Spleen (tissue), 11 donors: ENCODE data around the gene RAB14. TPM values are rescaled to one million over a fixed set of nuclear protein-coding genes. Genes with fewer than 3 reads are reported as not detected.

Experiments used
- DNase-seq: peaks from one replicate; pipeline ENCODE4 v3.0.0-alpha.2; 2020
- H3K27ac ChIP-seq, 8 donors: fragments of 200-600 bp; sonication (generic) in 7 of 8; 1 replicate in 4 of 8; 2 replicates in 4 of 8; pipeline versions ENCODE4 v1.5.0 to v1.8.0; 2016 to 2021; ENCODE audit warnings: inconsistent platforms in 4 of 8, mild to moderate bottlenecking in 4 of 8, moderate library complexity in 1 of 8
- H3K27me3 ChIP-seq, 7 donors: fragments of 200-600 bp; sonication (generic) in 6 of 7; replicated peaks in 1 of 7; 1 replicate in 4 of 7; 2 replicates in 3 of 7; pipeline versions ENCODE4 v1.5.0 to v1.8.0; 2016 to 2021; ENCODE audit warnings: inconsistent platforms in 3 of 7, mild to moderate bottlenecking in 1 of 7
- H3K36me3 ChIP-seq, 6 donors: fragments of 200-600 bp; sonication (generic) in 5 of 6; 1 replicate in 4 of 6; 2 replicates in 2 of 6; pipeline versions ENCODE4 v1.5.0 to v1.8.0; 2016 to 2021; ENCODE audit warnings: inconsistent platforms in 2 of 6
- H3K4me1 ChIP-seq, 6 donors: fragments of 200-600 bp; sonication (generic) in 5 of 6; 1 replicate in 3 of 6; 2 replicates in 3 of 6; pipeline versions ENCODE4 v1.5.0 to v1.8.0; 2016 to 2021; ENCODE audit warnings: inconsistent platforms in 3 of 6
- H3K4me3 ChIP-seq, 8 donors: fragments of 200-600 bp; sonication (generic) in 7 of 8; 1 replicate in 4 of 8; 2 replicates in 4 of 8; pipeline versions ENCODE4 v1.5.0 to v1.8.0; 2016 to 2021; ENCODE audit warnings: inconsistent platforms in 4 of 8, mild to moderate bottlenecking in 4 of 8, moderate library complexity in 2 of 8
- H3K9me3 ChIP-seq, 8 donors: fragments of 200-600 bp; sonication (generic) in 7 of 8; 1 replicate in 4 of 8; 2 replicates in 4 of 8; pipeline versions ENCODE4 v1.5.0 to v1.8.0; 2016 to 2021; ENCODE audit warnings: inconsistent platforms in 4 of 8
- CTCF ChIP-seq, 11 experiments: fragments of 200-600 bp in 7 of 11; fragments of 450-650 bp in 4 of 11; sonication (generic) in 4 of 11; IDR thresholded peaks in 8 of 11; conservative IDR thresholded peaks in 3 of 11; 1 replicate in 7 of 11; 2 replicates in 4 of 11; pipeline versions ENCODE4 v1.4.0 to v1.8.0; 2016 to 2021; ENCODE audit warnings: antibody characterized with exemption in 11 of 11, inconsistent platforms in 4 of 11, mild to moderate bottlenecking in 1 of 11
- POLR2A ChIP-seq, 3 donors: fragments of 450-650 bp; IDR thresholded peaks; one replicate each; pipeline ENCODE4 v1.5.1; 2017; ENCODE audit warnings: antibody characterized with exemption in 3 of 3, mild to moderate bottlenecking in 1 of 3
- POLR2AphosphoS5 ChIP-seq, 3 donors: sonication (generic); formaldehyde crosslinking; IDR thresholded peaks; one replicate each; pipeline ENCODE4 v1.5.1; 2017; ENCODE audit warnings: antibody characterized with exemption in 3 of 3
- WGBS, 5 donors: extraction: QIAGEN DNeasy Blood & Tissue Kit in 3 of 5; methylation state at CpG; one replicate each; pipeline versions ENCODE4 v1.1.5 to v1.1.7; 2013 to 2018; 5-methylcytosine and 5-hydroxymethylcytosine counted together
- intact Hi-C: fragments of 100-400 bp; cut with DNase I; formaldehyde crosslinking; loops from one replicate; pipeline ENCODE4 v1.15.0; 2023; ENCODE audit warnings: low total_unique reads
- polyA plus RNA-seq, 3 donors: library from polyadenylated mRNA; stranded (reverse); fragments of 200-250 nt; gene quantifications; one replicate each; pipeline ENCODE4 v1.2.1, GENCODE V29; 2013
- total RNA-seq, 7 donors: library from RNA; depleted of rRNA in 3 of 7; stranded (reverse); fragments of >200 nt in 3 of 7; fragmentation: NEBNext Ultra II Directional in 4 of 7; extraction: Animal tissue kit (Norgen Biotek cat#: 25700) in 4 of 7; gene quantifications; one replicate each; pipeline versions ENCODE4 v1.1.0 to v1.2.1, GENCODE V29; 2016 to 2021
- donor health status: healthy with polysubstance abuse.
- donor health status: DM: no; HTN: no; CAD: no; lungs with moderate emphysema.
- donor health status: DM: no; HTN: no; CAD: no.
- donor health status: Bipolar disorder and iron deficiency.
- donor health status: healthy.
- donor health status: DM: no; HTN: no; CAD: no.
- donor health status: DM: yes; HTN: yes; CAD: no.

Gene RAB14
- total and polyA plus RNA-seq, 10 donors, result 20.4 to 75.2 (median 49.6) TPM

- TF ChIP-seq POLR2A (IDR thresholded peaks at IDR 0.05), result no peak
- no peak for TF ChIP-seq POLR2AphosphoS5 (IDR thresholded peaks at IDR 0.05)
- no peak for TF ChIP-seq CTCF (IDR thresholded peaks at IDR 0.05 in 8 of 11, conservative IDR thresholded peaks at IDR 0.05 in 3 of 11)
- H3K4me3 ChIP-seq, result no peak overlapping the region
- DNase-seq, result no peak
- peak overlapping the region; percentile 18 to 85 (median 75) for H3K27ac ChIP-seq
- no peaks in the 10 kb centered on the region for H3K9me3 ChIP-seq
- H3K4me1 ChIP-seq, result peaks cover 5 to 68% (median 30%) of the 10 kb centered on the region in 6 donors
- H3K36me3 ChIP-seq, result peaks cover 0 to 100% (median 43%) of the 10 kb centered on the region in 6 donors
- intact Hi-C loops, result no loop called here
- H3K27me3 ChIP-seq, result no peaks in the 10 kb centered on the region
- 31 to 42% (median 33%) methylated on average over 1 of the region's 1 CpG for WGBS, 5 donors
Measured at GRCh38 chr9:121160025-121160424, 41.6 kb downstream of the RAB14 start.

GRCh38 chr9:121157939-121158338, 43.7 kb downstream of the RAB14 start:
- no peak for DNase-seq
- Histone ChIP-seq H3K4me1 (peaks cover 5 to 68% (median 30%) of the 10 kb centered on the region in 6 donors), H3K4me3 (no peak overlapping the region), H3K36me3 (peaks cover 0 to 100% (median 49%) of the 10 kb centered on the region in 6 donors), H3K27me3 (no peaks in the 10 kb centered on the region), H3K27ac (peak overlapping the region in 4 of 8 donors; percentile 59 to 85 (median 74)), H3K9me3 (no peaks in the 10 kb centered on the region)
- 94 to 98% (median 95%) methylated on average over 4 of the region's 4 CpGs for WGBS, 5 donors
- intact Hi-C loops, result no loop called here
- TF ChIP-seq POLR2AphosphoS5 (IDR thresholded peaks at IDR 0.05) (no peak), POLR2A (IDR thresholded peaks at IDR 0.05) (no peak), CTCF (IDR thresholded peaks at IDR 0.05 in 8 of 11, conservative IDR thresholded peaks at IDR 0.05 in 3 of 11) (no peak)

GRCh38 chr9:121156263-121156731, 45.4 kb downstream of the RAB14 start:
- intact Hi-C loops, result no loop called here

More at GRCh38 chr9:121156263-121156731, 45.4 kb downstream of the RAB14 start:
- H3K4me1 ChIP-seq, result peaks cover 5 to 70% (median 29%) of the 10 kb centered on the region in 6 donors
- H3K27me3 ChIP-seq, result no peaks in the 10 kb centered on the region
- peaks cover 0 to 99% (median 45%) of the 10 kb centered on the region in 6 donors for H3K36me3 ChIP-seq
- no peak for TF ChIP-seq POLR2A (IDR thresholded peaks at IDR 0.05)
- TF ChIP-seq POLR2AphosphoS5 (IDR thresholded peaks at IDR 0.05), result no peak
- no peak for TF ChIP-seq CTCF (IDR thresholded peaks at IDR 0.05 in 8 of 11, conservative IDR thresholded peaks at IDR 0.05 in 3 of 11)
- H3K9me3 ChIP-seq, result no peaks in the 10 kb centered on the region
- peak overlapping the region in 7 of 8 donors; percentile 48 to 74 (median 60) for H3K27ac ChIP-seq
- 43 to 73% (median 56%) methylated on average over 2 of the region's 2 CpGs for WGBS, 5 donors
- DNase-seq, result no peak
- H3K4me3 ChIP-seq, result no peak overlapping the region
